RWPE2 (cell line): ENCODE results near the gene TCP11.

Source experiments
- ATAC-seq: fragments of 200-7000 bp; cut with Tn5 transposase; 3 replicates; pipeline ENCODE4 v1.9.1; 2021; ENCODE audit warnings: low read depth
- DNase-seq: peaks from one replicate; pipeline ENCODE4 v3.0.0-alpha.2; 2020; ENCODE audit warnings: low spot score
- H3K27ac ChIP-seq: fragments of 450-650 bp; 2 replicates; pipeline ENCODE4 v1.5.1; 2017; ENCODE audit warnings: mild to moderate bottlenecking; ENCODE audit not compliant: poor library complexity, severe bottlenecking
- H3K27me3 ChIP-seq: fragments of 250-450 bp; sonication (Bioruptor Pico); 2 replicates; pipeline ENCODE4 v1.5.1; 2021; ENCODE audit warnings: mild to moderate bottlenecking, moderate library complexity; ENCODE audit not compliant: insufficient read depth, poor library complexity, severe bottlenecking
- H3K36me3 ChIP-seq: fragments of 250-450 bp; sonication (Bioruptor Pico); 2 replicates; pipeline ENCODE4 v1.5.1; 2020; ENCODE audit warnings: low read depth, mild to moderate bottlenecking, moderate library complexity
- H3K4me1 ChIP-seq: fragments of 250-450 bp; sonication (Bioruptor Pico); 2 replicates; pipeline ENCODE4 v1.5.1; 2021; ENCODE audit warnings: mild to moderate bottlenecking, moderate library complexity; ENCODE audit not compliant: insufficient read depth, poor library complexity, severe bottlenecking
- H3K4me3 ChIP-seq: fragments of 250-450 bp; sonication (Bioruptor Pico); 2 replicates; pipeline ENCODE4 v1.5.1; 2021; ENCODE audit warnings: mild to moderate bottlenecking, moderate library complexity; ENCODE audit not compliant: severe bottlenecking
- H3K9me3 ChIP-seq: fragments of 250-450 bp; sonication (Bioruptor Pico); 2 replicates; pipeline ENCODE4 v1.5.1; 2021; ENCODE audit warnings: mild to moderate bottlenecking, moderate library complexity; ENCODE audit not compliant: severe bottlenecking
- CTCF ChIP-seq: fragments of 450-650 bp; IDR thresholded peaks from one replicate; pipeline ENCODE4 v1.5.1; 2017; ENCODE audit warnings: mild to moderate bottlenecking, moderate library complexity; ENCODE audit not compliant: poor library complexity, severe bottlenecking

The TCP11 gene

GRCh38 chr6:35181308-35181932 is 40.3 kb upstream of the TCP11 start:
- Histone ChIP-seq H3K4me3 (no peak overlapping the region), H3K4me1 (peaks cover 27% of the 10 kb centered on the region), H3K27ac (peak overlapping the region; percentile 46), H3K9me3 (no peaks in the 10 kb centered on the region), H3K36me3 (no peaks in the 10 kb centered on the region), H3K27me3 (no peaks in the 10 kb centered on the region)
- ATAC-seq (peak; percentile 20; the same call in 1 of the 3 replicates), DNase-seq (no peak)
- no peak for TF ChIP-seq CTCF

- TF ChIP-seq CTCF: no peak
- DNase-seq (no peak), ATAC-seq (no peak)
- H3K27ac ChIP-seq: no peak overlapping the region
- H3K36me3 ChIP-seq: no peaks in the 10 kb centered on the region
- H3K9me3 ChIP-seq: no peaks in the 10 kb centered on the region
- H3K4me1 ChIP-seq: peaks cover 19% of the 10 kb centered on the region
- no peak overlapping the region for H3K4me3 ChIP-seq
- H3K27me3 ChIP-seq: no peaks in the 10 kb centered on the region
Observed at GRCh38 chr6:35179901-35180535, 38.9 kb upstream of the TCP11 start.

GRCh38 chr6:35178932-35179832 is 38.0 kb upstream of the TCP11 start:
- Histone ChIP-seq H3K36me3 (no peaks in the 10 kb centered on the region), H3K27ac (no peak overlapping the region), H3K27me3 (no peaks in the 10 kb centered on the region), H3K9me3 (no peaks in the 10 kb centered on the region), H3K4me3 (no peak overlapping the region), H3K4me1 (peaks cover 12% of the 10 kb centered on the region)
- TF ChIP-seq CTCF: no peak
- ATAC-seq: no peak
- DNase-seq: no peak

- no peak for DNase-seq
- no peak for ATAC-seq
- H3K27me3 ChIP-seq: no peaks in the 10 kb centered on the region
- no peaks in the 10 kb centered on the region for H3K36me3 ChIP-seq
- H3K27ac ChIP-seq: no peak overlapping the region
- no peak for TF ChIP-seq CTCF
- H3K4me1 ChIP-seq: peaks cover 12% of the 10 kb centered on the region
- no peak overlapping the region for H3K4me3 ChIP-seq
- H3K9me3 ChIP-seq: no peaks in the 10 kb centered on the region
Observed at GRCh38 chr6:35178012-35178411, 36.9 kb upstream of the TCP11 start.
